Endothelial cell of umbilical vein (primary cell): ENCODE data around the gene STARD4.

ENCODE experiments used
- CTCF ChIP-seq, 2 donors: IDR thresholded peaks; 1 replicate in 1 of 2; 2 replicates in 1 of 2; pipeline ENCODE4 v1.5.1; 2011; ENCODE audit warnings: low read length in 2 of 2, mild to moderate bottlenecking in 2 of 2, moderate library complexity in 2 of 2, control low read depth in 1 of 2, inconsistent platforms in 1 of 2, low read depth in 1 of 2; ENCODE audit not compliant: insufficient read depth in 1 of 2; ENCODE audit errors: extremely low read depth in 1 of 2
- JUN ChIP-seq: IDR thresholded peaks from 2 replicates; pipeline ENCODE4 v1.6.1; 2011; ENCODE audit warnings: borderline replicate concordance, low read depth; ENCODE audit not compliant: insufficient read length, insufficient read depth
- MAX ChIP-seq: IDR thresholded peaks from 2 replicates; pipeline ENCODE4 v1.6.1; 2011; ENCODE audit not compliant: insufficient read depth, insufficient read length
- MYC ChIP-seq: IDR thresholded peaks from one replicate; pipeline ENCODE4 v1.6.1; 2011; ENCODE audit warnings: mild to moderate bottlenecking, low read depth, low read length
- POLR2A ChIP-seq: IDR thresholded peaks from 2 replicates; pipeline ENCODE4 v1.6.1; 2012; ENCODE audit warnings: low read depth, mild to moderate bottlenecking, control low read depth, low read length

DNA sequence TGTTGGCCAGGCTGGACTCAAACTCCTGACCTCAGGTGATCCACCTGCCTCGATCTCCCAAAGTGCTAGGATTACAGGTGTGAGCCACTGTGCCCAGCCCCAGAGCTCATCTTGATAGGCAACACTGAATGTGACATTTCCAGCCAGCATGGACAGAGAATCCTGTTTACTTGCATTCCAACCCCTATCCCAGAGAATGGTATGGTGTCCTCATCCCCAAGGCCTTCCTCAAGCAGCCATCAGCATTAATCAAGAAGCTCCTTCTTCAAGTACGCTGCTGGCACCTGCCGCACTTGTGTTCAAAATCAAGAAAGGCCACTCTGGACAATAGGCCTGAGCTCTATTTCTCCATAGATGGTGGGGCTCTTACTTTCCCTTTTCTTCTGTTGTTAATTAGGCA, 40.2 kb downstream of the STARD4 start:
- TF ChIP-seq CTCF (IDR thresholded peaks at IDR 0.05; ENCODE audit: extremely low read depth in 1 of 2, insufficient read depth in 1 of 2, low read depth in 1 of 2, low read length in 2 of 2) (no peak), JUN (no peak), POLR2A (no peak), MAX (no peak), MYC (no peak)
